HAP-1 (cell line): ENCODE measurements around the gene FSTL3.

Experiments used
- DNase-seq, 2 experiments: peaks; one replicate each; pipeline ENCODE4 v3.0.0-alpha.2; 2016 to 2020; ENCODE audit warnings: low spot score in 2 of 2
- H3K27me3 ChIP-seq: fragments of 250-450 bp; sonication (Bioruptor Pico); 2 replicates; pipeline ENCODE4 v1.5.1; 2020; ENCODE audit warnings: low read depth, mild to moderate bottlenecking, moderate library complexity
- H3K36me3 ChIP-seq: fragments of 250-450 bp; sonication (Bioruptor Pico); replicated peaks from 2 replicates; pipeline ENCODE4 v1.5.1; 2020; ENCODE audit warnings: mild to moderate bottlenecking
- H3K4me1 ChIP-seq: fragments of 250-450 bp; sonication (Bioruptor Pico); 2 replicates; pipeline ENCODE4 v1.5.1; 2020; ENCODE audit warnings: mild to moderate bottlenecking
- H3K4me3 ChIP-seq: fragments of 250-450 bp; sonication (Bioruptor Pico); 2 replicates; pipeline ENCODE4 v1.5.1; 2020; ENCODE audit warnings: mild to moderate bottlenecking, moderate library complexity
- H3K9me3 ChIP-seq: fragments of 250-450 bp; sonication (Bioruptor Pico); 2 replicates; pipeline ENCODE4 v1.5.1; 2020; ENCODE audit warnings: mild to moderate bottlenecking, moderate library complexity
- in situ Hi-C: fragments of 300-500 bp; cut with MboI; formaldehyde crosslinking; loops from 3 replicates; pipeline ENCODE4 v1.14.3; 2020; ENCODE audit warnings: low sequenced_read_pairs, inconsistent platforms, mixed read lengths

FSTL3 gene

DNA sequence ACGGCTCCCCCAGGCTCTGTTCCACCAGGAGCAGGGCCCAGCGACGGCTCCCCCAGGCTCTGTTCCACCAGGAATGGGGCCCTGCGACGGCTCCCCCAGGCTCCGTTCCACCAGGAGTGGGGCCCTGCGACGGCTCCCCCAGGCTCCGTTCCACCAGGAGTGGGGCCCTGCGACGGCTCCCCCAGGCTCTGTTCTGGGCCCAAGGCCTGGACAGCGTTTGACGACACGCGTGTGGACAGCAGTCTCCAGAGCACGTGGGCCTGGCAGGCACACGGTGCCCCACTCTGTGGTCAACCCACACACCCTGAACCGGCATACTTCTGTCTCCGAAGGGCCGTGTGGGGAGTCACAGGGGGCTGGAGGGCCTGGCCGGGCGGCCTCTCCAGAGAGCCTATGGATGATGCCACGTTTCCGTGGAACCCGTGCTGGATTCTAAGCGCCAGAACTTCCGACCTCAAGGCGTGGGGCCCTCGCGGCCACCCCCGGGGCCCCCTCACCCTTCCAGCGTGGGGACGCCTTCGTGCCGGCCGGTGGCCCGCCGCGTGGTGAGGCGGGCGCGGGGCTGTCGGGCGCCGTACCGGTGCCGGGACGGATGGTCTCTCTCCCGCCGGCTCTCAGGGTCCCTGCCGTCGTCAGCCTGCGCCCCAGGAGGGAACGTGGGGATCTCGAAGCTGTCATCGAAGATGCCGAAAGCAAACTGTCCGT is 24.9 kb upstream of the FSTL3 start:
- no peaks in the 10 kb centered on the region for H3K4me1 ChIP-seq
- H3K9me3 ChIP-seq: no peaks in the 10 kb centered on the region
- H3K27me3 ChIP-seq: no peaks in the 10 kb centered on the region
- no peak for DNase-seq
- in situ Hi-C loops: no loop called here
- peaks cover 77% of the 10 kb centered on the region for H3K36me3 ChIP-seq
- no peak overlapping the region for H3K4me3 ChIP-seq

DNA sequence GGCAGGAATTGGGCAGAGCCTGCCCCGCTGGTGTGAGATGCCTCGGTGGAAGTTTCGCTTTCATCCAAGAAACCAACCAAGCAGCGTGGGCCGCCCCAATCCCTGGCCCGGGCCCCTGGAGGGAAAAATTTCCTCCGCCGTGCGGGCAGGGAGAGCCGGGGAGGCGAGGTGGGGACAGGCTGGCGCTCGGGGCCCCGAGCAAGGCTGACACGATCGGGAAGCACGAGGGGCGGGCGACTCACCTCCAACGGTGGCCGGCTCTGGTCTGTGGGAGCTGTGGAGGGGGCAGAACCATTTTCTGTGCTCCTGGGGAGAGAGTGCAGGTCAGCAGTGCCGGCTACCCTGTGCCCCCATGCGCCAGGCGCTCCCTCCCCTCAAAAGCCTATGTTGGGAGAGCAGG is 24.2 kb upstream of the FSTL3 start:
- no peak for DNase-seq
- peaks cover 77% of the 10 kb centered on the region for H3K36me3 ChIP-seq
- no peak overlapping the region for H3K4me3 ChIP-seq
- in situ Hi-C loops: no loop called here
- no peaks in the 10 kb centered on the region for H3K27me3 ChIP-seq
- H3K9me3 ChIP-seq: no peaks in the 10 kb centered on the region
- no peaks in the 10 kb centered on the region for H3K4me1 ChIP-seq

DNA sequence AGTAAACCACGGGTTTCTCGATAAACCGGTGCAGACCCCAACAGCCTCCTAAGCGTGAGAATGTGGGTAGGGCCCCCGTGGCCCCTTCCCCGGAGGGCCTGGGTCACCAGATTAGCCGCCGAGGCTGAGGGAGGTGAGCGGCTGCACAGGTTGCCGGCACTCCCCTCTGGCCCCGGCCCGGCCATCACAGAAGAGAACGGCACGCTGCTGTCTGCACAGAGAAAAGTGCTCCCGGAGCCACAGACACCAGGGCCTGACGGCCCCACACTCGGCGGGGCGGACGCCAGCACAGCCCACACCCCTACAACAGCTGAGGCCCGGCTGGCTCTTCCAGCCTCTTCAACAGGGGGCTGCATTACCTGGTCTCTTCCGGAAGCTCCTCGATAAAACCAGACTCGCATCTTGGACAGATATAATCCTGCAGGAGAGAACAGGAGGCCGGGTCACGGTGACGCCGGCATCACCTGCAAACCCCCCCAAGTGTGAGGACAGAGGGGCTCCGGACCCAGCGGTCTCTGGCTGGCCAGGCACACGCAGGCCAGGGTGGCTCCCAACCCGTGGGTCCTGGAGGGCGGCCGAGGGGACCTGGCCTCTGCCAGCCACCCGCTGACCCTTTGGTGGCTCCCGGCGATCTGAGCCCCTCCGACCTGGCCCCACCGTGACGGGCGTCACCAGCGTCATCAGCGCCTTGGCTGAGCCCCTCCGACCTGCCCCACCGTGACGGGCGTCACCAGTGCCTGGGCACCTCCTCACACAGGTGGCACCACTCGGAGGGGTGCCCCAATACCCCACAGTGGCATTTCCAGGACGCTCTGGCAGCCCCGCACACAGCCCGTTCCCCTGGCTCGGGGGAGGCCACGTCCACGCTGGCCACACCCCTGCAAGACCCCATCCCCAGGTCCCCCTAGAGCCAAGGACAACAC is 23.5 kb upstream of the FSTL3 start:
- Histone ChIP-seq H3K4me1 (no peaks in the 10 kb centered on the region), H3K9me3 (no peaks in the 10 kb centered on the region), H3K36me3 (peaks cover 75% of the 10 kb centered on the region), H3K4me3 (no peak overlapping the region), H3K27me3 (no peaks in the 10 kb centered on the region)
- in situ Hi-C loops: no loop called here
- DNase-seq: no peak

DNA sequence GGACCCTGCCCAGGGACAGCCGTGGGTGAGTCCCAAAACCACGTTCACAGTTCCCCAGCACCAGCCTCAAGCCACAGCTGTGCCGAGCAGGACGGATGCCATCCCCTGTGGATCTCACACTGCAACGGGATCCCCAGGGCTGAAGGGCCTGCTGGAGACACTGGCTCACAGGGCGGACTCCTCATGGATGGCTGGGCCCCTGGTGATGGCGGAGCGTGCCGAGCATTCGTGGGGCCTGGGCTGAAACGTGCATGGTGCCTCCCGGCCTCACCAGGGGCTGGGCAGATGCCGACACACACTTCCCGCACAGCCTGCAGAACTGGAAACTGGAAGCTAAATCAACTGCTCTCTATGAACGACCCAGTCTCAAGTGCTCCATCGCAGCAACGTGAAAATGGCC is 22.8 kb upstream of the FSTL3 start:
- H3K4me3 ChIP-seq: no peak overlapping the region
- H3K9me3 ChIP-seq: no peaks in the 10 kb centered on the region
- H3K4me1 ChIP-seq: no peaks in the 10 kb centered on the region
- H3K36me3 ChIP-seq: peaks cover 77% of the 10 kb centered on the region
- no peak for DNase-seq
- no peaks in the 10 kb centered on the region for H3K27me3 ChIP-seq
- in situ Hi-C loops: no loop called here

- Histone ChIP-seq H3K27me3 (no peaks in the 10 kb centered on the region), H3K9me3 (no peaks in the 10 kb centered on the region), H3K4me1 (no peaks in the 10 kb centered on the region; the same call in 1 of the 2 replicates), H3K4me3 (no peak overlapping the region), H3K36me3 (peaks cover 76% of the 10 kb centered on the region)
- in situ Hi-C loops: no loop called here
- DNase-seq: no peak
Measured at GRCh38 chr19:655691-656090, 20.5 kb upstream of the FSTL3 start.

DNA sequence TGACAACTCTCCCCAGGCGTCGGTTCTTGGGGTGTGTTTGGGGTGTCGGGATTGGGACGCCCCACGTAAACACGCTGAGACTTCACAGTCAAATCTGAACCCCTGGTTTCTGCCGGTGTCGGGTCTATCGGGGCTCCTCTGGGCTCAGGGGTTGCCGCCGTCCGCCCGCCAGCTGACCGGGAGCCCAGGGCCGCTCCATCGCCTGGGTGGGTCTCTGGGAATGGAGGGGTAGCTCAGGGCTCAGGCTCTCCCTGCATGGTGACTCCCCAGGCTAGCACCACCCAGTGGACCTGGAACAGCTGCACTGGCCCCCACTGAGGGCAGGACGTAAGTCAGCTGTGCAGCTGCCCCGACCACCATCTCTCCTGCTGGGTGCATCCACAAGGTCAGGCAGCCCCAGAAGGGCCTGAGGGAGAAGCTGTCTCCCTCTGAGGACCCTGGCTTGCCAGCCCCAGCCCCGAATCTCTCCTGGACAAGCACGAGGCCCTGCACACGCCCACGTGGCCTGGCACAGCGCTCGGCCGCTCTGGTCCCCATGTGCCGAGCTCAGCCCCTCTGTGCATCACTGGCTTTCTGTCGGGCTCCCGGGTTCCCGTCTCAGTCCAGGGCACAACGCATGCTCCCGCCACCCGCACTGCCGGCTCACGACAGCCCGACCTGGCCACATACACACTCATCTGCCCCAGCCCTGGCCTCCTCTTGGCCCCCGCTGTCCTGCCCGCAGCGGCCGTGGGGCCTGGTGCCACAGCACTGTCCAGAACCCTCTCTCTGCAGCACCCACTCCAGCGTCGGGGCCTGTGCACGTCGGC is 19.2 kb upstream of the FSTL3 start:
- peaks cover 7% of the 10 kb centered on the region for H3K4me1 ChIP-seq
- H3K4me3 ChIP-seq: no peak overlapping the region
- H3K9me3 ChIP-seq: no peaks in the 10 kb centered on the region
- H3K27me3 ChIP-seq: no peaks in the 10 kb centered on the region
- in situ Hi-C loops: no loop called here
- peaks cover 76% of the 10 kb centered on the region for H3K36me3 ChIP-seq
- no peak for DNase-seq

- no peak for DNase-seq
- Histone ChIP-seq H3K4me1 (peaks cover 7% of the 10 kb centered on the region), H3K36me3 (peaks cover 76% of the 10 kb centered on the region), H3K4me3 (no peak overlapping the region), H3K27me3 (no peaks in the 10 kb centered on the region), H3K9me3 (no peaks in the 10 kb centered on the region)
- in situ Hi-C loops: no loop called here
Measured at GRCh38 chr19:657611-658010, 18.6 kb upstream of the FSTL3 start.

DNA sequence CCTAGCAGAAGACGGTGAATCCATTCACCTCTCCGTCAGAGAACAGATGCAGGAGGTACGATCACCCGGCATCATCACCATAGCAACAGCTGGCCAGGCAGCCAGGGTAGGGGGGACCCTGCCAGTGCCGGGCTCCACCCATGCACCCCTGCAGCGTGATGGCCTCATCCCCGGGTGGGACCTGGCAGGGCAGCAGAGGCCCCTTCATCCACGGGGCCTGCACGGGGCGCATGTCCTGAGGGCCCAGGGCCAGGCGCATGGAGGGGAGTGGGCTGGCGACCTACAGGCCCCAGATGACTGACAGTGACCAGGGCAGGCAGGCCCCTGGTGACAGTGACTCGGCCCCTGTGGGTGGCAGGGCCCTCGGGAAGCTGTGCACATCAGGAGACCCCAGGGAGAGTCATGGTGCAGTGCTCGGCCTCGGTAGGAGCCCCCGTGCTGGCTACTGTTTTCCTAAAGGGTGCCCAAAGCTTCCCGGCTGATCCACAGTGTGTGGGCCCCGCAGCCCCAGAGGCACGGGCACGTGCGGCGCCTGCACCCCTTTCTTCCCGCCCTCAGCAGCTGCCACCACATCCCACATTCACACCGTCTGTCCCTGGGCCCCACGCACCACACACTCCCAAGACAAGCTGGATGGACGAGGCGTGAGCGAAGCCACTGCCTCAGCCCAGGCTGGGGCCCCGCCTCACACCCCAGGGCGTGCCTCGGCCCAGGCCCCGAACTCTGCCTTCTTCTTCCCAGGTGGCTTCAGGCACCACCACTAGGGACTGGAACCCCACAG is 17.9 kb upstream of the FSTL3 start:
- no peaks in the 10 kb centered on the region for H3K27me3 ChIP-seq
- peaks cover 75% of the 10 kb centered on the region for H3K36me3 ChIP-seq
- H3K9me3 ChIP-seq: no peaks in the 10 kb centered on the region
- no peak overlapping the region for H3K4me3 ChIP-seq
- no peak for DNase-seq
- H3K4me1 ChIP-seq: peaks cover 7% of the 10 kb centered on the region
- in situ Hi-C loops: no loop called here

DNA sequence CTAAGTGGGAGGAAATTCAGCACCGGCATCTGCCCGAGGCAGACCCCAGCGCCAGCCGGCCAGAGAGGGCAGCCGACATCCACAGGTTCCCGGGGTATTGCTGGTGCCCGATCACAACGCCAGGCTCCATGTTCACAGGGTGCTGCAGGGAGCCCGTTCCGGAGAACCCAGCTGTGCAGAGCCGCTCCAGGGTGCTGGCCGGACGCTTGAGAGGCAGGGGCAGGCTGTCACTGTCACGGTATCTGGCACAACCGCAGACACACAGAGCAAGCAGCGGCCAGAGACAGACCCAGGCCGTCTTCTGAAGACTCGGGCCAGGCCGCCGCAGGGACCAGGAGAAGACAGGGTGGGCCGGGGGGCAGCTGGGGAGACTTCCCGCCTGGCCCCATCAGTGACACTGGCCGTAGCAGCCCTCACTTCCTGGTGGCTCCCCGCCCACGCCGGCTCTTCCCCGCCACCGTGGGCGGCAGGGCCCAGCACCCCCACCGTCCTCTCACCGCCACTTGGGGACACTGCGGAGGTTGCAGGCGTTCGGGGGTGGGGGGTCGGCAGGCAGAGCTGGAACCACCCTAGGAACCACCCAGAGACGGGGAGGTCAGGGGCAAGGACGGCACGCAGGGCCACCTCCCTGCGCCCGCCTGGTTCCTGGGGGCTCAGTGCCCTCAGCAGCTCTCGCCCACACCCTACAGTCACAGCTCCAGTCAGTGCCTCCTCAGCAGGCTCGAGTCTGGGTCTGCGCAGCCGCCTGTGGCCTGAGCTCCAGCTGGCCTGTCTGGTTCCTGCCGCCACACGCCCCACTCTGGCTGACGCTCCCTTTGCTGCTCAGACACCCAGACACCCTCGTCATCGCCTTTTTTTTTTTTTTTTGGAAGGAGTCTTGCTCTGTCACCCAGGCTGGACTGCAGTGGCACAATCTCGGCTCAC is 17.0 kb upstream of the FSTL3 start:
- peaks cover 65% of the 10 kb centered on the region for H3K36me3 ChIP-seq
- in situ Hi-C loops: no loop called here
- no peak overlapping the region for H3K4me3 ChIP-seq

DNA sequence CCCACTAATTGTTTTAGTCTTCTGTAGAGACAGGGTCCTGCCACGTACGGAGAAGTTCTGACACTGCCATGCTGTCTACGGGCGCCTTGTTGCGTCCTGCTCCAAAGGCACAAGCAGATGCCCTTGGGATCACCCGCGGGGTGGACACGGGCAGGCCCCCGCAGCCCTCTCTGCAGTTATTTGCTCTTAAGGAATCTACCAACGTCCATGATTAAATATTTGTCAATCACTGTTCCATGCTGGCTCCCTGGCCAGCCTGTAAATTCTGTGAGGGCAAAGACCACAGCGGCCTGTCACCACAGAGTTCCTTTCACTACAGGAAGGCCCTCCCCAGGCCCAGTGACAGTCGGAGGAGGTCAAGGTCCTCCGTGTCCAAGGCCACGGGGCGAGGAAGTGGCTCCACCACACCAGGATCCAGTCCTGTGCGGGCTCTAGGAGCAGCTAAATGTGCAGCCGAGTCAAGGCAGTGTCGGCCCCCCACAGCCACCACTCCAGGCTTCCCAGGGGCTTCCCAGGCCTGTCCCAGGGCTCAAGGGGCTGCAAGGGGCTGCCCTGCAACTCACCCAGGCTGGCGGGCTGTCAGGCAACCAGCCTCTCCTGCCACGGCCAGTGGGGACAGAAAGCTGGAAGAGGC is 15.3 kb upstream of the FSTL3 start:
- Histone ChIP-seq H3K27me3 (no peaks in the 10 kb centered on the region), H3K9me3 (no peaks in the 10 kb centered on the region), H3K4me3 (peak overlapping the region; percentile 86), H3K4me1 (peaks cover 12% of the 10 kb centered on the region), H3K36me3 (peaks cover 56% of the 10 kb centered on the region)
- no peak for DNase-seq
- in situ Hi-C loops: no loop called here

More for the DNA sequence above, 17.0 kb upstream of the FSTL3 start:
- H3K4me1 ChIP-seq: peaks cover 12% of the 10 kb centered on the region
- no peaks in the 10 kb centered on the region for H3K27me3 ChIP-seq
- no peak for DNase-seq
- no peaks in the 10 kb centered on the region for H3K9me3 ChIP-seq

DNA sequence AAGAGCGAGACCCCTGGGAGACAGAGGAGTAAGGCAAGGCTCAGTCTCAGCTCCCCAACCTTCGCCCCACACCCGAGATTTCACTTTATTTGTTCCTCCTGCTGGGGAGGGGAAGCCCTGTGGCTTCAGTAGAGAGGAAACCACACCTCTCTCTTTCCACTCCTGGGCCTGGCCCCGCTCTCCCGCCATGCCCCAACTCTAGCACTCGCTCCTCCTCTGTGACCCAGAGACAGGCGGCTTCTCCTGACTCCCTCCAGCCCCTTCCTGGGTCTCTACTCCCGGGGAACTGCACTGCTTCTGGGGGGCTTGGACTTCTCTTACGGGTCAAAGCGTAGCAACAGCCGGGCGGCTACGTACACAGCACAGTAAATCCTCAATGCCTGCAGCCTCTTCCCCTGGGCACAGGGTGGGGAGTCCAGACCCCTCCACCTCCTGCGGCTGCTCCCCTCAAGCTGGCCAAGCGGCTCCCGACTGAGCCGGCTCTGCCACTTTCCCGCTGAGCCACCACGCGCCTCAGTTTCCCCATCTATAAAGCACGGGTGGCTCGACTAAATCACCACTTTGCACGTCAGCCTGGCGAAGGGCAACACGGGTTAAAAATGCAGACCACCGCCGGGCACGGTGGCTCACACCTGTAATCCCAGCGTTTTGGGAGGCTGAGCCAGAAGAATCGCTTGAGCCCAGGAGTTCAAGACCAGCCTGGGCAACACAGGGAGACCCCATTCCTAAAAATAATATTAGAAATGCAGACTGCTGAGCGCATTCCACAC is 14.6 kb upstream of the FSTL3 start:
- Histone ChIP-seq H3K27me3 (no peaks in the 10 kb centered on the region), H3K4me1 (peaks cover 12% of the 10 kb centered on the region), H3K4me3 (peak overlapping the region; percentile 86), H3K9me3 (peaks cover 2% of the 10 kb centered on the region; the same call in 1 of the 2 replicates), H3K36me3 (peaks cover 51% of the 10 kb centered on the region)
- in situ Hi-C loops: no loop called here
- no peak for DNase-seq
